K562 (cell line): Measurements from ENCODE around the gene PEF1. TPM values are rescaled to one million over a fixed set of nuclear protein-coding genes. Genes with fewer than 3 reads are reported as not detected.

Experiments used
- BCL6 ChIP-seq: fragments of 250-450 bp; sonication (Bioruptor Pico); IDR thresholded peaks from 2 replicates; pipeline ENCODE4 v1.4.0; 2020
- COPS2 ChIP-seq: fragments of 450-650 bp; conservative IDR thresholded peaks from 2 replicates; pipeline ENCODE4 v1.6.1; 2016; ENCODE audit warnings: mild to moderate bottlenecking, moderate library complexity
- HDAC2 ChIP-seq: fragments of 450-650 bp; IDR thresholded peaks from 2 replicates; pipeline ENCODE4 v1.6.1; 2016; ENCODE audit warnings: mild to moderate bottlenecking
- IRF2 ChIP-seq: sonication (generic); formaldehyde crosslinking; IDR thresholded peaks from 2 replicates; pipeline ENCODE4 v1.8.1; 2022; ENCODE audit warnings: mild to moderate bottlenecking, missing genetic modification reagents
- JUN ChIP-seq, 2 experiments: sonication (generic) in 1 of 2; formaldehyde crosslinking in 1 of 2; IDR thresholded peaks; 2 replicates each; pipeline versions ENCODE4 v1.6.1 to v1.8.0; 2012 to 2022; ENCODE audit warnings: borderline replicate concordance in 2 of 2, mild to moderate bottlenecking in 2 of 2, improper control_type of control experiment in 1 of 2, low read depth in 1 of 2, low read length in 1 of 2, missing genetic modification reagents in 1 of 2
- KLF6 ChIP-seq: fragments of 250-450 bp; sonication (Bioruptor Pico); IDR thresholded peaks from 2 replicates; pipeline ENCODE4 v1.4.0; 2020; ENCODE audit warnings: mild to moderate bottlenecking, moderate library complexity, borderline replicate concordance
- NFRKB ChIP-seq: fragments of 450-650 bp; IDR thresholded peaks from 2 replicates; pipeline ENCODE4 v1.6.1; 2016; ENCODE audit warnings: low read depth
- ZNF436 ChIP-seq: fragments of 250-450, 450-650 bp; sonication (Bioruptor Pico); formaldehyde crosslinking; IDR thresholded peaks from 2 replicates; pipeline ENCODE4 v1.7.0; 2020; ENCODE audit warnings: mild to moderate bottlenecking
- polyA plus RNA-seq, 8 experiments: library from polyadenylated mRNA; depleted of rRNA in 4 of 8; stranded (reverse) in 5 of 8; unstranded in 3 of 8; fragments of >200 nt; fragmentation: Nextera tagmentation in 2 of 8; fragmentation: Illumina TruSeq in 1 of 8; extraction: Ambion mirVana in 2 of 8; extraction: Trizol in 1 of 8; gene quantifications; 2 replicates each; pipeline versions ENCODE4 v1.2.1 to v1.2.3, GENCODE V29; 2011 to 2014; ENCODE audit warnings: inconsistent platforms in 1 of 8, missing spikeins in 1 of 8
- total RNA-seq, 7 experiments: library from RNA; depleted of rRNA in 6 of 7; stranded (reverse); fragments of >200 nt in 6 of 7; fragmentation: Illumina TruSeq in 2 of 7; extraction: Trizol in 2 of 7; gene quantifications; 2 replicates each; pipeline versions ENCODE4 v1.2.1 to v1.2.3, GENCODE V29; 2011 to 2021; ENCODE audit warnings: low replicate concordance in 1 of 7
- TF ChIP-seq, protein P1 (sequence below): fragments of 450-650 bp; IDR thresholded peaks from 2 replicates; pipeline ENCODE4 v1.7.0; 2016; ENCODE audit warnings: borderline replicate concordance
- TF ChIP-seq, protein P2 (sequence below): fragments of 200-400 bp; formaldehyde crosslinking; IDR thresholded peaks from 2 replicates; pipeline ENCODE4 v1.6.1; 2017; ENCODE audit warnings: mild to moderate bottlenecking, low read depth, low read length, moderate library complexity

Gene PEF1
- total and polyA plus RNA-seq, 9 of the 15 experiments (the other 6 are each of a cell fraction or from before 2014, with no cell fraction given): 26.3 to 95.5 (median 61.9) TPM

DNA sequence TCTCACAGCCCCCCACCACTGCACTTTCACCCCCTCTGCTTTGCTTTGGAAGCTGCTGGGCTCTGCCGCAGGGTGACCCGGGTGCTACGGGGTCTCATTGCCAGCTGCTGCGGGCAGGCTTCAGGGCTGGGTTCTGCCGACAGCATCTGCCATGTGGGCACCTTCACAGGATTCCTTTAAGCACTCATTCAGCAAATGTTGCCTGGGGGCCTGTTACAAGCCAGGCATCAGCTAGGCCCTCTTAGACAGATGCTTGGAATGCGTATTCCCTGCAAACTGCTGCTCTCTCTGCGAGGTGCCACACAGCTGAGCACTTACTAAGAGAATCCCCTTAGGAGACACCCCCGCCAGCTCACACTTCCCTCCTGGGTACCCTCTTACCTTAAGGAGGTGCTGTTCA lies 29.9 kb upstream of the PEF1 start (continued):
- TF ChIP-seq, protein P1, sequence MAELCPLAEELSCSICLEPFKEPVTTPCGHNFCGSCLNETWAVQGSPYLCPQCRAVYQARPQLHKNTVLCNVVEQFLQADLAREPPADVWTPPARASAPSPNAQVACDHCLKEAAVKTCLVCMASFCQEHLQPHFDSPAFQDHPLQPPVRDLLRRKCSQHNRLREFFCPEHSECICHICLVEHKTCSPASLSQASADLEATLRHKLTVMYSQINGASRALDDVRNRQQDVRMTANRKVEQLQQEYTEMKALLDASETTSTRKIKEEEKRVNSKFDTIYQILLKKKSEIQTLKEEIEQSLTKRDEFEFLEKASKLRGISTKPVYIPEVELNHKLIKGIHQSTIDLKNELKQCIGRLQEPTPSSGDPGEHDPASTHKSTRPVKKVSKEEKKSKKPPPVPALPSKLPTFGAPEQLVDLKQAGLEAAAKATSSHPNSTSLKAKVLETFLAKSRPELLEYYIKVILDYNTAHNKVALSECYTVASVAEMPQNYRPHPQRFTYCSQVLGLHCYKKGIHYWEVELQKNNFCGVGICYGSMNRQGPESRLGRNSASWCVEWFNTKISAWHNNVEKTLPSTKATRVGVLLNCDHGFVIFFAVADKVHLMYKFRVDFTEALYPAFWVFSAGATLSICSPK: no peak
- TF ChIP-seq JUN (IDR thresholded peaks at IDR 0.05; ENCODE audit: borderline replicate concordance, low read depth, low read length) (no peak), JUN (CRISPR knock-in tag; IDR thresholded peaks at IDR 0.05; ENCODE audit: borderline replicate concordance) (no peak), COPS2 (no peak), HDAC2 (no peak), NFRKB (no peak), BCL6 (CRISPR knock-in tag) (no peak), ZNF436 (CRISPR knock-in tag) (no peak), IRF2 (CRISPR knock-in tag) (no peak), KLF6 (CRISPR knock-in tag) (no peak)
- TF ChIP-seq, protein P2, sequence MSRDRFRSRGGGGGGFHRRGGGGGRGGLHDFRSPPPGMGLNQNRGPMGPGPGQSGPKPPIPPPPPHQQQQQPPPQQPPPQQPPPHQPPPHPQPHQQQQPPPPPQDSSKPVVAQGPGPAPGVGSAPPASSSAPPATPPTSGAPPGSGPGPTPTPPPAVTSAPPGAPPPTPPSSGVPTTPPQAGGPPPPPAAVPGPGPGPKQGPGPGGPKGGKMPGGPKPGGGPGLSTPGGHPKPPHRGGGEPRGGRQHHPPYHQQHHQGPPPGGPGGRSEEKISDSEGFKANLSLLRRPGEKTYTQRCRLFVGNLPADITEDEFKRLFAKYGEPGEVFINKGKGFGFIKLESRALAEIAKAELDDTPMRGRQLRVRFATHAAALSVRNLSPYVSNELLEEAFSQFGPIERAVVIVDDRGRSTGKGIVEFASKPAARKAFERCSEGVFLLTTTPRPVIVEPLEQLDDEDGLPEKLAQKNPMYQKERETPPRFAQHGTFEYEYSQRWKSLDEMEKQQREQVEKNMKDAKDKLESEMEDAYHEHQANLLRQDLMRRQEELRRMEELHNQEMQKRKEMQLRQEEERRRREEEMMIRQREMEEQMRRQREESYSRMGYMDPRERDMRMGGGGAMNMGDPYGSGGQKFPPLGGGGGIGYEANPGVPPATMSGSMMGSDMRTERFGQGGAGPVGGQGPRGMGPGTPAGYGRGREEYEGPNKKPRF: no peak
- TF ChIP-seq, all 486 proteins: peak for 0
